SK-N-SH treated with all-trans-retinoic acid at 6 μM for 48 hours (cell line): ENCODE data around the gene TNS3.

Source experiments
- ATAC-seq: fragments of 200-7000 bp; cut with Tn5 transposase; 3 replicates; pipeline ENCODE4 v1.9.1; 2020; ENCODE audit warnings: mild to moderate bottlenecking, moderate library complexity
- ARNTL ChIP-seq: fragments of 450-650 bp; formaldehyde crosslinking; IDR thresholded peaks from 2 replicates; pipeline ENCODE4 v1.5.0; 2020; ENCODE audit warnings: low read depth, mild to moderate bottlenecking, moderate library complexity, borderline replicate concordance
- BACH2 ChIP-seq: fragments of 250-450 bp; sonication (Bioruptor Pico); IDR thresholded peaks from 2 replicates; pipeline ENCODE4 v1.9.0; 2021; ENCODE audit warnings: mild to moderate bottlenecking, borderline replicate concordance
- CREB5 ChIP-seq: fragments of 250-450 bp; sonication (Bioruptor Pico); IDR thresholded peaks from 2 replicates; pipeline ENCODE4 v1.5.1; 2020; ENCODE audit warnings: low read depth, mild to moderate bottlenecking, moderate library complexity
- CSDC2 ChIP-seq: fragments of 250-450 bp; sonication (Bioruptor Pico); IDR thresholded peaks from 2 replicates; pipeline ENCODE4 v1.5.0; 2020; ENCODE audit warnings: mild to moderate bottlenecking, moderate library complexity
- ESRRG ChIP-seq: fragments of 250-450 bp; sonication (Bioruptor Pico); IDR thresholded peaks from 2 replicates; pipeline ENCODE4 v1.6.1; 2021; ENCODE audit warnings: mild to moderate bottlenecking
- ISL1 ChIP-seq: fragments of 250-450 bp; sonication (Bioruptor Pico); IDR thresholded peaks from 2 replicates; pipeline ENCODE4 v2.1.2; 2022; ENCODE audit warnings: mild to moderate bottlenecking, moderate library complexity
- OSR1 ChIP-seq: fragments of 250-450 bp; sonication (Bioruptor Pico); IDR thresholded peaks from 2 replicates; pipeline ENCODE4 v1.8.0; 2022; ENCODE audit warnings: moderate library complexity, mild to moderate bottlenecking, inconsistent platforms
- POU6F1 ChIP-seq: fragments of 250-450 bp; sonication (Bioruptor Pico); IDR thresholded peaks from 2 replicates; pipeline ENCODE4 v1.8.0; 2021; ENCODE audit warnings: low read depth, mild to moderate bottlenecking, moderate library complexity, borderline replicate concordance
- PPARA ChIP-seq: fragments of 250-450 bp; sonication (Bioruptor Pico); IDR thresholded peaks from 2 replicates; pipeline ENCODE4 v1.5.0; 2020; ENCODE audit warnings: mild to moderate bottlenecking, borderline replicate concordance
- RARB ChIP-seq: fragments of 250-450 bp; sonication (Bioruptor Pico); IDR thresholded peaks from 2 replicates; pipeline ENCODE4 v1.8.0; 2021; ENCODE audit warnings: mild to moderate bottlenecking, moderate library complexity
- SNAI2 ChIP-seq: fragments of 250-450 bp; sonication (Bioruptor Pico); IDR thresholded peaks from 2 replicates; pipeline ENCODE4 v1.5.0; 2020; ENCODE audit warnings: mild to moderate bottlenecking, moderate library complexity
- TCF4 ChIP-seq: fragments of 250-450 bp; sonication (Bioruptor Pico); IDR thresholded peaks from 2 replicates; pipeline ENCODE4 v1.8.0; 2021; ENCODE audit warnings: mild to moderate bottlenecking, moderate library complexity, borderline replicate concordance
- TOX ChIP-seq: fragments of 250-450 bp; sonication (Bioruptor Pico); IDR thresholded peaks from 2 replicates; pipeline ENCODE4 v1.8.0; 2021; ENCODE audit warnings: mild to moderate bottlenecking, moderate library complexity, borderline replicate concordance
- ZC3H10 ChIP-seq: fragments of 250-450 bp; sonication (Bioruptor Pico); IDR thresholded peaks from 2 replicates; pipeline ENCODE4 v1.5.1; 2021; ENCODE audit warnings: mild to moderate bottlenecking, moderate library complexity
- ZFP3 ChIP-seq: fragments of 250-450 bp; sonication (Bioruptor Pico); IDR thresholded peaks from 2 replicates; pipeline ENCODE4 v1.5.0; 2020; ENCODE audit warnings: mild to moderate bottlenecking, moderate library complexity
- ZNF565 ChIP-seq: fragments of 450-650 bp; formaldehyde crosslinking; conservative IDR thresholded peaks from 2 replicates; pipeline ENCODE4 v1.5.0; 2020; ENCODE audit warnings: low read depth, mild to moderate bottlenecking, moderate library complexity
- ZNF70 ChIP-seq: fragments of 450-650 bp; formaldehyde crosslinking; IDR thresholded peaks from 2 replicates; pipeline ENCODE4 v1.5.0; 2020; ENCODE audit warnings: mild to moderate bottlenecking, moderate library complexity
- ZNF8 ChIP-seq: fragments of 450-650 bp; formaldehyde crosslinking; IDR thresholded peaks from 2 replicates; pipeline ENCODE4 v1.5.0; 2020; ENCODE audit warnings: mild to moderate bottlenecking, moderate library complexity
- TF ChIP-seq, protein P1 (sequence below): fragments of 250-450 bp; sonication (Bioruptor Pico); IDR thresholded peaks from 2 replicates; pipeline ENCODE4 v1.5.0; 2020; ENCODE audit warnings: mild to moderate bottlenecking, moderate library complexity
- TF ChIP-seq, protein P2 (sequence below): fragments of 250-450 bp; sonication (Bioruptor Pico); IDR thresholded peaks from 2 replicates; pipeline ENCODE4 v1.8.0; 2020; ENCODE audit warnings: mild to moderate bottlenecking, moderate library complexity, borderline replicate concordance

The TNS3 gene

GRCh38 chr7:47327346-47327697 lies 254.6 kb downstream of the TNS3 start:
- TF ChIP-seq ZC3H10 (CRISPR knock-in tag), result no peak
- ATAC-seq, result peak; percentile 17

DNA sequence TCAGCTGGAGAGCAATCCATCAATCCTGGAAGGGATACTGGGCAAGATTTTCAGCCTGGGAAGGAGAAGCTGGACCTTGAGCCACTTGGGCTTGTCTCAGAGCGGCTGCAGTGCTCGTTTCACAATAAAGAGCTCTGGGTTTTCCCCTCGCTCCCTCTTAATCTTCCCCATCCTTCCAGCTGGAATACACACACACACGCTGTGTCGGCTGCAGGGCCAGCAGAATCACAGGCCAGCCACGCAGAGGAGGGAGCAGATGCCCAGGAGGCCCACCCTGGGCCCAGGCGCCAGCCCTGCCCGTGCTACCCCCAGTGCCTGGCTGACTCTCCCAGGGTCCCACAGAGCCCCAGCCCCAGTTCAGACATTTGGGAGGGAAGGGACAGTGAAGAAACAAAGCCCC lies 255.1 kb downstream of the TNS3 start:
- TF ChIP-seq RARB (CRISPR knock-in tag), result no peak
- no peak for TF ChIP-seq ZNF8 (CRISPR knock-in tag)
- no peak for TF ChIP-seq ZNF565
- no peak for TF ChIP-seq TCF4 (CRISPR knock-in tag)
- TF ChIP-seq CSDC2 (CRISPR knock-in tag), result no peak
- no peak for TF ChIP-seq ISL1 (CRISPR knock-in tag)
- TF ChIP-seq, protein P1, sequence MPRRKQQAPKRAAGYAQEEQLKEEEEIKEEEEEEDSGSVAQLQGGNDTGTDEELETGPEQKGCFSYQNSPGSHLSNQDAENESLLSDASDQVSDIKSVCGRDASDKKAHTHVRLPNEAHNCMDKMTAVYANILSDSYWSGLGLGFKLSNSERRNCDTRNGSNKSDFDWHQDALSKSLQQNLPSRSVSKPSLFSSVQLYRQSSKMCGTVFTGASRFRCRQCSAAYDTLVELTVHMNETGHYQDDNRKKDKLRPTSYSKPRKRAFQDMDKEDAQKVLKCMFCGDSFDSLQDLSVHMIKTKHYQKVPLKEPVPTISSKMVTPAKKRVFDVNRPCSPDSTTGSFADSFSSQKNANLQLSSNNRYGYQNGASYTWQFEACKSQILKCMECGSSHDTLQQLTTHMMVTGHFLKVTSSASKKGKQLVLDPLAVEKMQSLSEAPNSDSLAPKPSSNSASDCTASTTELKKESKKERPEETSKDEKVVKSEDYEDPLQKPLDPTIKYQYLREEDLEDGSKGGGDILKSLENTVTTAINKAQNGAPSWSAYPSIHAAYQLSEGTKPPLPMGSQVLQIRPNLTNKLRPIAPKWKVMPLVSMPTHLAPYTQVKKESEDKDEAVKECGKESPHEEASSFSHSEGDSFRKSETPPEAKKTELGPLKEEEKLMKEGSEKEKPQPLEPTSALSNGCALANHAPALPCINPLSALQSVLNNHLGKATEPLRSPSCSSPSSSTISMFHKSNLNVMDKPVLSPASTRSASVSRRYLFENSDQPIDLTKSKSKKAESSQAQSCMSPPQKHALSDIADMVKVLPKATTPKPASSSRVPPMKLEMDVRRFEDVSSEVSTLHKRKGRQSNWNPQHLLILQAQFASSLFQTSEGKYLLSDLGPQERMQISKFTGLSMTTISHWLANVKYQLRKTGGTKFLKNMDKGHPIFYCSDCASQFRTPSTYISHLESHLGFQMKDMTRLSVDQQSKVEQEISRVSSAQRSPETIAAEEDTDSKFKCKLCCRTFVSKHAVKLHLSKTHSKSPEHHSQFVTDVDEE (CRISPR knock-in tag), result no peak
- ATAC-seq, result peak; percentile 8

GRCh38 chr7:47326220-47326619 lies 255.7 kb downstream of the TNS3 start:
- TF ChIP-seq ZFP3, result no peak
- TF ChIP-seq RARB (CRISPR knock-in tag), result no peak
- no peak for TF ChIP-seq PPARA (CRISPR knock-in tag)
- TF ChIP-seq ZNF8 (CRISPR knock-in tag), result no peak
- no peak for TF ChIP-seq ZNF70 (CRISPR knock-in tag)
- ATAC-seq, result peak; percentile 42

GRCh38 chr7:47325337-47325736 lies 256.6 kb downstream of the TNS3 start:
- TF ChIP-seq ISL1 (CRISPR knock-in tag), result no peak
- no peak for TF ChIP-seq ZFP3
- no peak for TF ChIP-seq ZNF8 (CRISPR knock-in tag)
- TF ChIP-seq ZNF70 (CRISPR knock-in tag), result no peak
- TF ChIP-seq, protein P1 (CRISPR knock-in tag), result no peak
- TF ChIP-seq POU6F1 (CRISPR knock-in tag), result no peak
- no peak for TF ChIP-seq TOX (CRISPR knock-in tag)
- TF ChIP-seq RARB (CRISPR knock-in tag), result no peak
- TF ChIP-seq OSR1 (CRISPR knock-in tag), result no peak
- TF ChIP-seq CREB5 (CRISPR knock-in tag), result no peak
- no peak for TF ChIP-seq SNAI2
- no peak for TF ChIP-seq ARNTL (CRISPR knock-in tag)
- TF ChIP-seq CSDC2 (CRISPR knock-in tag), result no peak
- TF ChIP-seq, protein P2, sequence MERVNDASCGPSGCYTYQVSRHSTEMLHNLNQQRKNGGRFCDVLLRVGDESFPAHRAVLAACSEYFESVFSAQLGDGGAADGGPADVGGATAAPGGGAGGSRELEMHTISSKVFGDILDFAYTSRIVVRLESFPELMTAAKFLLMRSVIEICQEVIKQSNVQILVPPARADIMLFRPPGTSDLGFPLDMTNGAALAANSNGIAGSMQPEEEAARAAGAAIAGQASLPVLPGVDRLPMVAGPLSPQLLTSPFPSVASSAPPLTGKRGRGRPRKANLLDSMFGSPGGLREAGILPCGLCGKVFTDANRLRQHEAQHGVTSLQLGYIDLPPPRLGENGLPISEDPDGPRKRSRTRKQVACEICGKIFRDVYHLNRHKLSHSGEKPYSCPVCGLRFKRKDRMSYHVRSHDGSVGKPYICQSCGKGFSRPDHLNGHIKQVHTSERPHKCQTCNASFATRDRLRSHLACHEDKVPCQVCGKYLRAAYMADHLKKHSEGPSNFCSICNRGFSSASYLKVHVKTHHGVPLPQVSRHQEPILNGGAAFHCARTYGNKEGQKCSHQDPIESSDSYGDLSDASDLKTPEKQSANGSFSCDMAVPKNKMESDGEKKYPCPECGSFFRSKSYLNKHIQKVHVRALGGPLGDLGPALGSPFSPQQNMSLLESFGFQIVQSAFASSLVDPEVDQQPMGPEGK (CRISPR knock-in tag), result no peak
- no peak for TF ChIP-seq BACH2
- TF ChIP-seq ESRRG, result no peak
- no peak for ATAC-seq
